ENCODE measurements around the gene EGLN1. TPM values are rescaled to one million over a fixed set of nuclear protein-coding genes. Genes with fewer than 3 reads are reported as not detected.

The EGLN1 gene
- total and polyA plus RNA-seq, 2 experiments from 2014 or later: 1.9 to 6.0 TPM

DNA sequence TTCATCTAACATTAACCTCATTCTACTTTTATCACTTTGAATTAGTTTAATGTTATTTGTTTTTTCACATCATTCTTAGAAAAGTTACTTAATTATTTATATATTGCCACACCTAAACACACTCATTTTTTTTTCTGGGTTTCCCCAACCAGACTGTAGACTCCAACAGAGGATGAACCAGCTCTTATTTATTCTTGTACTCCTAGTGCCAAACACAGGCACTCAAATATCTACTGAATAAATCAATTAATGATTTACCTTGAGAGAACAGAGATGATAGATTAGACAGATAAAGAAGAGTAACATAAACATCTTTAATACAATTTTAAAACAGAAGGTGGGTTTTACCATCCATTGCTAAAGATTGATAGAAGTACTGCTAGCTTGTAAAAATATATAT is 35.6 kb downstream of the EGLN1 start (continued):
- TF ChIP-seq, protein P1, sequence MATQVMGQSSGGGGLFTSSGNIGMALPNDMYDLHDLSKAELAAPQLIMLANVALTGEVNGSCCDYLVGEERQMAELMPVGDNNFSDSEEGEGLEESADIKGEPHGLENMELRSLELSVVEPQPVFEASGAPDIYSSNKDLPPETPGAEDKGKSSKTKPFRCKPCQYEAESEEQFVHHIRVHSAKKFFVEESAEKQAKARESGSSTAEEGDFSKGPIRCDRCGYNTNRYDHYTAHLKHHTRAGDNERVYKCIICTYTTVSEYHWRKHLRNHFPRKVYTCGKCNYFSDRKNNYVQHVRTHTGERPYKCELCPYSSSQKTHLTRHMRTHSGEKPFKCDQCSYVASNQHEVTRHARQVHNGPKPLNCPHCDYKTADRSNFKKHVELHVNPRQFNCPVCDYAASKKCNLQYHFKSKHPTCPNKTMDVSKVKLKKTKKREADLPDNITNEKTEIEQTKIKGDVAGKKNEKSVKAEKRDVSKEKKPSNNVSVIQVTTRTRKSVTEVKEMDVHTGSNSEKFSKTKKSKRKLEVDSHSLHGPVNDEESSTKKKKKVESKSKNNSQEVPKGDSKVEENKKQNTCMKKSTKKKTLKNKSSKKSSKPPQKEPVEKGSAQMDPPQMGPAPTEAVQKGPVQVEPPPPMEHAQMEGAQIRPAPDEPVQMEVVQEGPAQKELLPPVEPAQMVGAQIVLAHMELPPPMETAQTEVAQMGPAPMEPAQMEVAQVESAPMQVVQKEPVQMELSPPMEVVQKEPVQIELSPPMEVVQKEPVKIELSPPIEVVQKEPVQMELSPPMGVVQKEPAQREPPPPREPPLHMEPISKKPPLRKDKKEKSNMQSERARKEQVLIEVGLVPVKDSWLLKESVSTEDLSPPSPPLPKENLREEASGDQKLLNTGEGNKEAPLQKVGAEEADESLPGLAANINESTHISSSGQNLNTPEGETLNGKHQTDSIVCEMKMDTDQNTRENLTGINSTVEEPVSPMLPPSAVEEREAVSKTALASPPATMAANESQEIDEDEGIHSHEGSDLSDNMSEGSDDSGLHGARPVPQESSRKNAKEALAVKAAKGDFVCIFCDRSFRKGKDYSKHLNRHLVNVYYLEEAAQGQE (IDR thresholded peaks at IDR 0.05; ENCODE audit: unreplicated experiment): no peak
- TF ChIP-seq POLR2AphosphoS5 (IDR thresholded peaks at IDR 0.05; ENCODE audit: low read depth) (no peak), NANOG (IDR thresholded peaks at IDR 0.05; ENCODE audit: borderline replicate concordance) (no peak)

DNA sequence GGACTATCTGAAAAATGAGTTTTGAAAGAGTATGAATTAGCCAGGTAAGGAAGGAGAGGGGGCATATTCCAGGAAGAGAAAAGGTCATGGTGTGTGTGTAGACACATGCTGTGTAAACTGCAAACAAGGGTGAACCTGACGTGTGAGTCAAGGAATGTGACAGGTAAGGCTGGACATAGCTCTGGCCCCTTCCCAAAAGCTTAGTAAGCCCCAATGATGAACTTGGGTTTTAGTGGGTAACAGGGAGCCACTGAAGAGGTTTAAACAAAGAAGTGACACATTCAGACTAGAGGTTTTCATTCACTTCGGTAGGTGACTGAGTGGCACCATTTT is 36.7 kb downstream of the EGLN1 start:
- Histone ChIP-seq H3K4me3 (no peak overlapping the region), H3K4me2 (no peak overlapping the region), H2AFZ (no peak overlapping the region), H3F3A (replicated peaks; ENCODE audit: low read depth) (no peaks in the 10 kb centered on the region), H4K20me1 (replicated peaks; ENCODE audit: insufficient read depth) (no peaks in the 10 kb centered on the region), H3K36me3 (ENCODE audit: insufficient read depth) (no peaks in the 10 kb centered on the region), H3K27ac (ENCODE audit: low read depth) (no peak overlapping the region), H3K9me2 (ENCODE audit: insufficient read depth) (no peaks in the 10 kb centered on the region), H3K4me1 (ENCODE audit: insufficient read depth) (no peaks in the 10 kb centered on the region), H3K79me2 (replicated peaks; ENCODE audit: insufficient read depth) (no peaks in the 10 kb centered on the region), H3K27me3 (ENCODE audit: insufficient read depth) (no peaks in the 10 kb centered on the region)
- Mint-ChIP-seq H3K27ac (no peak overlapping the region), H3K27me3 (ENCODE audit: insufficient read depth, low read depth, poor library complexity) (no peaks in the 10 kb centered on the region), H3K4me3 (no peak overlapping the region), H3K36me3 (ENCODE audit: low read depth) (no peaks in the 10 kb centered on the region), H3K9me3 (no peaks in the 10 kb centered on the region), H3K4me1 (no peaks in the 10 kb centered on the region)
- no peak for ATAC-seq
- no peak for DNase-seq (ENCODE audit: low spot score)
- TF ChIP-seq, protein P2, sequence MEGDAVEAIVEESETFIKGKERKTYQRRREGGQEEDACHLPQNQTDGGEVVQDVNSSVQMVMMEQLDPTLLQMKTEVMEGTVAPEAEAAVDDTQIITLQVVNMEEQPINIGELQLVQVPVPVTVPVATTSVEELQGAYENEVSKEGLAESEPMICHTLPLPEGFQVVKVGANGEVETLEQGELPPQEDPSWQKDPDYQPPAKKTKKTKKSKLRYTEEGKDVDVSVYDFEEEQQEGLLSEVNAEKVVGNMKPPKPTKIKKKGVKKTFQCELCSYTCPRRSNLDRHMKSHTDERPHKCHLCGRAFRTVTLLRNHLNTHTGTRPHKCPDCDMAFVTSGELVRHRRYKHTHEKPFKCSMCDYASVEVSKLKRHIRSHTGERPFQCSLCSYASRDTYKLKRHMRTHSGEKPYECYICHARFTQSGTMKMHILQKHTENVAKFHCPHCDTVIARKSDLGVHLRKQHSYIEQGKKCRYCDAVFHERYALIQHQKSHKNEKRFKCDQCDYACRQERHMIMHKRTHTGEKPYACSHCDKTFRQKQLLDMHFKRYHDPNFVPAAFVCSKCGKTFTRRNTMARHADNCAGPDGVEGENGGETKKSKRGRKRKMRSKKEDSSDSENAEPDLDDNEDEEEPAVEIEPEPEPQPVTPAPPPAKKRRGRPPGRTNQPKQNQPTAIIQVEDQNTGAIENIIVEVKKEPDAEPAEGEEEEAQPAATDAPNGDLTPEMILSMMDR (conservative IDR thresholded peaks at IDR 0.05; ENCODE audit: low read depth in 2 of 2): no peak
- TF ChIP-seq, protein P1 (IDR thresholded peaks at IDR 0.05; ENCODE audit: unreplicated experiment): no peak
- TF ChIP-seq EZH2 (IDR thresholded peaks at IDR 0.05; ENCODE audit: low read depth, unreplicated experiment) (no peak), EZH2phosphoT487 (IDR thresholded peaks at IDR 0.05; ENCODE audit: unreplicated experiment) (no peak), ZNF114 (CRISPR knock-in tag; IDR thresholded peaks at IDR 0.05) (no peak)
- TF ChIP-seq, protein P3, sequence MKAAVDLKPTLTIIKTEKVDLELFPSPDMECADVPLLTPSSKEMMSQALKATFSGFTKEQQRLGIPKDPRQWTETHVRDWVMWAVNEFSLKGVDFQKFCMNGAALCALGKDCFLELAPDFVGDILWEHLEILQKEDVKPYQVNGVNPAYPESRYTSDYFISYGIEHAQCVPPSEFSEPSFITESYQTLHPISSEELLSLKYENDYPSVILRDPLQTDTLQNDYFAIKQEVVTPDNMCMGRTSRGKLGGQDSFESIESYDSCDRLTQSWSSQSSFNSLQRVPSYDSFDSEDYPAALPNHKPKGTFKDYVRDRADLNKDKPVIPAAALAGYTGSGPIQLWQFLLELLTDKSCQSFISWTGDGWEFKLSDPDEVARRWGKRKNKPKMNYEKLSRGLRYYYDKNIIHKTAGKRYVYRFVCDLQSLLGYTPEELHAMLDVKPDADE (IDR thresholded peaks at IDR 0.05): no peak
